Measurements from ENCODE around the gene KIF3B. TPM values are rescaled to one million over a fixed set of nuclear protein-coding genes. Genes with fewer than 3 reads are reported as not detected.

The KIF3B gene
- total and polyA plus RNA-seq, 2 of the 13 experiments (the other 11 are each of a cell fraction or from before 2014, with no cell fraction given): 23.6 to 28.8 TPM

GRCh38 chr20:32277361-32278198 lies at the start of gene KIF3B (continued):
- 0 out of 2 replicates have a peak, but pooled peaks have one; percentile 57 for TF ChIP-seq MATR3 (CRISPR knock-in tag; IDR thresholded peaks at IDR 0.05)
- TF ChIP-seq ZBTB38 (CRISPR knock-in tag; IDR thresholded peaks at IDR 0.05): peak; percentile 22; the same call in 1 of the 2 replicates
- TF ChIP-seq MAFF (IDR thresholded peaks at IDR 0.05; ENCODE audit: low read depth, low read length): no peak
- TF ChIP-seq, protein P1, sequence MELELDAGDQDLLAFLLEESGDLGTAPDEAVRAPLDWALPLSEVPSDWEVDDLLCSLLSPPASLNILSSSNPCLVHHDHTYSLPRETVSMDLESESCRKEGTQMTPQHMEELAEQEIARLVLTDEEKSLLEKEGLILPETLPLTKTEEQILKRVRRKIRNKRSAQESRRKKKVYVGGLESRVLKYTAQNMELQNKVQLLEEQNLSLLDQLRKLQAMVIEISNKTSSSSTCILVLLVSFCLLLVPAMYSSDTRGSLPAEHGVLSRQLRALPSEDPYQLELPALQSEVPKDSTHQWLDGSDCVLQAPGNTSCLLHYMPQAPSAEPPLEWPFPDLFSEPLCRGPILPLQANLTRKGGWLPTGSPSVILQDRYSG (CRISPR knock-in tag; IDR thresholded peaks at IDR 0.05): peak; percentile 79; the same call in 1 of the 2 replicates
- TF ChIP-seq ISX (CRISPR knock-in tag; conservative IDR thresholded peaks at IDR 0.05): no peak
- TF ChIP-seq FOXO4 (CRISPR knock-in tag; conservative IDR thresholded peaks at IDR 0.05): no peak
- peak; percentile 60; the same call in 1 of the 2 replicates for TF ChIP-seq ZBTB43 (CRISPR knock-in tag; conservative IDR thresholded peaks at IDR 0.05)
- TF ChIP-seq ATRX (CRISPR knock-in tag; IDR thresholded peaks at IDR 0.05; ENCODE audit: borderline replicate concordance): peak; percentile 88; the same call in 1 of the 2 replicates
- TF ChIP-seq CHCHD3 (CRISPR knock-in tag; IDR thresholded peaks at IDR 0.05): peak; percentile 35; the same call in 1 of the 2 replicates
- TF ChIP-seq DNMT1 (CRISPR knock-in tag; IDR thresholded peaks at IDR 0.05): no peak; the same call in 1 of the 2 replicates
- TF ChIP-seq, protein P2, sequence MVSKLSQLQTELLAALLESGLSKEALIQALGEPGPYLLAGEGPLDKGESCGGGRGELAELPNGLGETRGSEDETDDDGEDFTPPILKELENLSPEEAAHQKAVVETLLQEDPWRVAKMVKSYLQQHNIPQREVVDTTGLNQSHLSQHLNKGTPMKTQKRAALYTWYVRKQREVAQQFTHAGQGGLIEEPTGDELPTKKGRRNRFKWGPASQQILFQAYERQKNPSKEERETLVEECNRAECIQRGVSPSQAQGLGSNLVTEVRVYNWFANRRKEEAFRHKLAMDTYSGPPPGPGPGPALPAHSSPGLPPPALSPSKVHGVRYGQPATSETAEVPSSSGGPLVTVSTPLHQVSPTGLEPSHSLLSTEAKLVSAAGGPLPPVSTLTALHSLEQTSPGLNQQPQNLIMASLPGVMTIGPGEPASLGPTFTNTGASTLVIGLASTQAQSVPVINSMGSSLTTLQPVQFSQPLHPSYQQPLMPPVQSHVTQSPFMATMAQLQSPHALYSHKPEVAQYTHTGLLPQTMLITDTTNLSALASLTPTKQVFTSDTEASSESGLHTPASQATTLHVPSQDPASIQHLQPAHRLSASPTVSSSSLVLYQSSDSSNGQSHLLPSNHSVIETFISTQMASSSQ (IDR thresholded peaks at IDR 0.05; ENCODE audit: low read depth): peak; percentile 57; the same call in 1 of the 2 replicates
- TF ChIP-seq, protein P2 (CRISPR knock-in tag; IDR thresholded peaks at IDR 0.05; ENCODE audit: borderline replicate concordance): peak; percentile 51; the same call in 1 of the 2 replicates
- TF ChIP-seq ZNF691 (CRISPR knock-in tag; IDR thresholded peaks at IDR 0.05; ENCODE audit: borderline replicate concordance, low read depth): peak; percentile 41; the same call in 1 of the 2 replicates
- no peak for TF ChIP-seq GPN1 (CRISPR knock-in tag; IDR thresholded peaks at IDR 0.05; ENCODE audit: borderline replicate concordance)
- 0 out of 2 replicates have a peak, but pooled peaks have one; percentile 21 for TF ChIP-seq TAF1 (CRISPR knock-in tag; IDR thresholded peaks at IDR 0.05)
- peak in 1 of 2 experiments; percentile 66; a peak in 2 of 4 replicates for TF ChIP-seq POLR2A (IDR thresholded peaks at IDR 0.05; ENCODE audit: insufficient read depth in 1 of 2, low read depth in 2 of 2, low read length in 2 of 2)
- no peak for TF ChIP-seq NR3C1 (CRISPR knock-in tag; IDR thresholded peaks at IDR 0.05)
- TF ChIP-seq ZNF616 (CRISPR knock-in tag; IDR thresholded peaks at IDR 0.05; ENCODE audit: low read depth): 0 out of 2 replicates have a peak, but pooled peaks have one; percentile 18
